Type B pancreatic cell (in vitro differentiated cells): ENCODE data around the gene ANXA10. TPM values are rescaled to one million over a fixed set of nuclear protein-coding genes. Genes with fewer than 3 reads are reported as not detected.
A peak's percentile ranks its signal among the peaks of the same experiment; 100 is the strongest.

Experiments used
- DNase-seq: peaks from one replicate; pipeline ENCODE4 v3.0.0; 2021; ENCODE audit warnings: mixed read lengths; ENCODE audit not compliant: unreplicated experiment; ENCODE audit errors: extremely low spot score
- H3K27ac Mint-ChIP-seq: 2 replicates; pipeline ENCODE4 v1.8.0; 2021; ENCODE audit warnings: mild to moderate bottlenecking, mixed read lengths
- H3K27me3 Mint-ChIP-seq: 2 replicates; pipeline ENCODE4 v1.8.0; 2021; ENCODE audit warnings: mixed read lengths
- H3K36me3 Mint-ChIP-seq: 2 replicates; pipeline ENCODE4 v1.8.0; 2021; ENCODE audit warnings: mixed read lengths
- H3K4me1 Mint-ChIP-seq: one replicate; pipeline ENCODE4 v1.8.0; 2021; ENCODE audit warnings: mixed read lengths; ENCODE audit not compliant: unreplicated experiment
- H3K4me3 Mint-ChIP-seq: 2 replicates; pipeline ENCODE4 v1.8.0; 2021; ENCODE audit warnings: mild to moderate bottlenecking, mixed read lengths
- H3K9me3 Mint-ChIP-seq: 2 replicates; pipeline ENCODE4 v1.8.0; 2021; ENCODE audit warnings: mixed read lengths
- CTCF ChIP-seq: fragments of 200-600 bp; sonication (generic); conservative IDR thresholded peaks from 2 replicates; pipeline ENCODE4 v1.5.0; 2021; ENCODE audit warnings: antibody characterized with exemption, mild to moderate bottlenecking
- long read RNA-seq: library from polyadenylated mRNA; unstranded; transcript quantifications from one replicate; pipeline ENCODE4 v2.0.0, GENCODE V29; 2020
- total RNA-seq: library from RNA; stranded (reverse); gene quantifications from 2 replicates; pipeline ENCODE4 v1.2.1, GENCODE V29; 2021; ENCODE audit warnings: low replicate concordance

The ANXA10 gene
- total RNA-seq, result 10.6 and 39.8 TPM in 2 replicates
- long read RNA-seq, transcript ANXA10-201 (12 exons, 1,417 nt), result major isoform, 102 of 110 reads
- long read RNA-seq, partial matches to known transcripts, result 1 of 110 reads
- long read RNA-seq, other reads (novel, unspliced or antisense), result 7 of 110 reads

- H3K27ac Mint-ChIP-seq, result no peak within 1 kb of the TSS
- peaks cover 4% of the 10 kb centered on the region for H3K9me3 Mint-ChIP-seq
- no peaks in the 10 kb centered on the region for H3K27me3 Mint-ChIP-seq
These were observed at the start of gene ANXA10 for GRCh38 chr4:168092176-168092712. ANXA10 (plus strand) TSS chr4:168092537; CDS start chr4:168092701, 164 bp downstream.

GRCh38 chr4:168045354-168045753, 47.0 kb upstream of the ANXA10 start:
- DNase-seq, result no peak
- Mint-ChIP-seq H3K27me3 (no peaks in the 10 kb centered on the region), H3K4me1 (no peaks in the 10 kb centered on the region)

More at GRCh38 chr4:168092176-168092712, at the start of gene ANXA10:
- Mint-ChIP-seq H3K36me3 (no peaks in the 10 kb centered on the region), H3K4me3 (peak within 1 kb of the TSS; percentile 31), H3K4me1 (no peaks in the 10 kb centered on the region)
- TF ChIP-seq CTCF, result no peak
- DNase-seq, result no peak

GRCh38 chr4:168050002-168050401, 42.3 kb upstream of the ANXA10 start:
- Mint-ChIP-seq H3K27ac (no peak overlapping the region), H3K9me3 (peaks cover 4% of the 10 kb centered on the region), H3K4me3 (no peak overlapping the region)

More at GRCh38 chr4:168045354-168045753, 47.0 kb upstream of the ANXA10 start:
- H3K9me3 Mint-ChIP-seq, result peaks cover 4% of the 10 kb centered on the region
- TF ChIP-seq CTCF, result no peak
- no peak overlapping the region for H3K4me3 Mint-ChIP-seq
- no peak overlapping the region for H3K27ac Mint-ChIP-seq
- no peaks in the 10 kb centered on the region for H3K36me3 Mint-ChIP-seq

GRCh38 chr4:168051526-168051925, 40.8 kb upstream of the ANXA10 start:
- H3K4me1 Mint-ChIP-seq, result no peaks in the 10 kb centered on the region
- H3K4me3 Mint-ChIP-seq, result no peak overlapping the region
- no peak for TF ChIP-seq CTCF
- DNase-seq, result no peak
- H3K9me3 Mint-ChIP-seq, result peaks cover 4% of the 10 kb centered on the region
- H3K27ac Mint-ChIP-seq, result no peak overlapping the region
- no peaks in the 10 kb centered on the region for H3K36me3 Mint-ChIP-seq
- no peaks in the 10 kb centered on the region for H3K27me3 Mint-ChIP-seq

More at GRCh38 chr4:168050002-168050401, 42.3 kb upstream of the ANXA10 start:
- no peak for DNase-seq
- no peaks in the 10 kb centered on the region for H3K27me3 Mint-ChIP-seq
- TF ChIP-seq CTCF, result no peak
- no peaks in the 10 kb centered on the region for H3K4me1 Mint-ChIP-seq
- no peaks in the 10 kb centered on the region for H3K36me3 Mint-ChIP-seq

GRCh38 chr4:168057412-168057811, 34.9 kb upstream of the ANXA10 start:
- Mint-ChIP-seq H3K4me3 (no peak overlapping the region), H3K27ac (no peak overlapping the region), H3K9me3 (no peaks in the 10 kb centered on the region), H3K27me3 (no peaks in the 10 kb centered on the region), H3K4me1 (no peaks in the 10 kb centered on the region), H3K36me3 (no peaks in the 10 kb centered on the region)
- DNase-seq, result no peak
- no peak for TF ChIP-seq CTCF
